ENCODE measurements around the gene FOXF2.

FOXF2 gene

DNA sequence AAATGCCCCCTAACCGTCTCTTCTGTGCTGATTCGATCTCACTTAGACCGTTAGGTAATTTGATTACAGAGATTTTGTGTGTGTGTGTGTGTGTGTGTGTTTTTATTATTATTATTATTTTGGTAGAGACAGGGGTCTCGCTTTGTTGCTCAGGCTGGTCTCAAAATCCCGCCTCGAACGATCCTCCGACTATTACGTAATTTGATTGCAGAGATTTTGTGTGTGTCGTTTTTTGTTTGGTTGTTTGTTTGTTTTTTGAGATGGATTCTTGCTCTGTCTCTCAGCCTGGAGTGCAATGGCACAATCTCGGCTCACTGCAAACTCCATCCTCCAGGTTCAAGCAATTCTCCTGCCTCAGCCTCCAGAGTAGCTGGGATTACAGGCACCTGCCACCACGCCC, 28.3 kb downstream of the FOXF2 start:
- no peaks in the 10 kb centered on the region for H3K36me3 ChIP-seq (ENCODE audit: control insufficient read depth, insufficient read depth, low read length)
- H3K27ac ChIP-seq (ENCODE audit: low read depth, low read length), result no peak overlapping the region

DNA sequence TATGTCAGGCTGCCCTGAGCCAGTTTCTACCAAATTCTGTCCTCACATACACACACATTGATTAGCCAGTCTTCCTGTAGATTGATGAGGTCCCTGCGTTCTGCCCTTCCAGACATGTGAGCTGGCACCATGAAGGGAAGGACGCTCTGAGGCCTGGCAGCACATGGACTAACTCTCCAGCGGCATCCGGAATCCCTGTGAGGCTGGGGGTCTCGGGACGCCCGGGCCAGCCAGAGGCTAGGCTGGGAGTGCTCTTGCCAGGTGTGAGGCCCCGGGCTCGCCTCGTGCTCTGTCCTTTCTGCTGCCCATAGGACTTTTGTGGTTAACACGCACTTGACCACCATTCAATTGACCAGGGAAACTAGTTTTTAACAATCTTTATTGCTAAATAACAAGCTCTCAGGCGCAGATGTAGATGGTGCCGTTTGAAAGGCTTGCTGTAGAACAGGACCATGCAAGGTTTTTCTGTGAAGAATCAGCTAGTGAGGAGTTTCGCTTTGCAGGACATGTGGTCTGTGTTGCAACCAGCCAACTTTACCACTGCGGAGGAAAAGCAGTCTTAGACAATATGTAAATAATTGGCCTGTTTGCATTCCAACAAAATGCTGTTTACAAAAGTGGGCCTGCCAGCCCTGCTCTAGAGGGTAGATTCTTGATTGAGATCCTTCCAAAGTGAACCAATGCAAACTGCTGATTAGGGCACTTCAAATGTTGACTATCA, 29.3 kb downstream of the FOXF2 start:
- H3K9ac ChIP-seq (ENCODE audit: low read depth, low read length), result no peak overlapping the region
- no peaks in the 10 kb centered on the region for H3K4me1 ChIP-seq (ENCODE audit: control insufficient read depth, insufficient read depth, low read length)
- H3K27ac ChIP-seq (ENCODE audit: low read depth, low read length), result no peak overlapping the region
- H3K4me3 ChIP-seq (ENCODE audit: low read depth, low read length), result no peak overlapping the region
- H3K9me3 ChIP-seq (ENCODE audit: control insufficient read depth, insufficient read depth, low read length), result 0 out of 2 replicates have a peak, but pooled peaks cover 9% of the 10 kb centered on the region
- peaks cover 16% of the 10 kb centered on the region; the same call in 1 of the 2 replicates for H3K27me3 ChIP-seq (ENCODE audit: control insufficient read depth, insufficient read depth, low read length)
- H3K36me3 ChIP-seq (ENCODE audit: control insufficient read depth, insufficient read depth, low read length), result no peaks in the 10 kb centered on the region

More for the DNA sequence above, 28.3 kb downstream of the FOXF2 start:
- Histone ChIP-seq H3K27me3 (ENCODE audit: control insufficient read depth, insufficient read depth, low read length) (peaks cover 14% of the 10 kb centered on the region; the same call in 1 of the 2 replicates), H3K9me3 (ENCODE audit: control insufficient read depth, insufficient read depth, low read length) (0 out of 2 replicates have a peak, but pooled peaks cover 9% of the 10 kb centered on the region), H3K9ac (ENCODE audit: low read depth, low read length) (no peak overlapping the region), H3K4me3 (ENCODE audit: low read depth, low read length) (no peak overlapping the region), H3K4me1 (ENCODE audit: control insufficient read depth, insufficient read depth, low read length) (no peaks in the 10 kb centered on the region)

DNA sequence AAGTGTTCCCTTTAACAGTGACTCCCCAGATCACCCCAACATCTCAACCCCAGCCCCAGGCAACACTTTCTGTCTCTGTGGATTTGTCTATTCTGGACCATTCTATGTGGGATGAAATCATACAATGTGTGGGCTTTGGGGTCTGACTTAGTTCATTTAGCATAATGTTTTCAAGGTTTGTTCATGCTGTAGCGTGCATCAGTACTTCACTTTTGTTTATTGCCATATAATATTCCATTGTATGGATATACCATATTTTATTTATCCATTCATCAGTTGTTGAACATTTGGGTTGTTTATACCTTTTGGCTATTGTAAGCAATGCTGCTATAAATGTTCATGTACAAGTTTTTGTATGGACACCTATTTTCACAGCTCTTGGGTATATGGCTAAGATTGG, 31.0 kb downstream of the FOXF2 start:
- Histone ChIP-seq H3K27me3 (ENCODE audit: control insufficient read depth, insufficient read depth, low read length) (peaks cover 14% of the 10 kb centered on the region; the same call in 1 of the 2 replicates), H3K4me1 (ENCODE audit: control insufficient read depth, insufficient read depth, low read length) (no peaks in the 10 kb centered on the region), H3K27ac (ENCODE audit: low read depth, low read length) (no peak overlapping the region), H3K9ac (ENCODE audit: low read depth, low read length) (no peak overlapping the region), H3K4me3 (ENCODE audit: low read depth, low read length) (no peak overlapping the region), H3K36me3 (ENCODE audit: control insufficient read depth, insufficient read depth, low read length) (no peaks in the 10 kb centered on the region), H3K9me3 (ENCODE audit: control insufficient read depth, insufficient read depth, low read length) (0 out of 2 replicates have a peak, but pooled peaks cover 9% of the 10 kb centered on the region)

DNA sequence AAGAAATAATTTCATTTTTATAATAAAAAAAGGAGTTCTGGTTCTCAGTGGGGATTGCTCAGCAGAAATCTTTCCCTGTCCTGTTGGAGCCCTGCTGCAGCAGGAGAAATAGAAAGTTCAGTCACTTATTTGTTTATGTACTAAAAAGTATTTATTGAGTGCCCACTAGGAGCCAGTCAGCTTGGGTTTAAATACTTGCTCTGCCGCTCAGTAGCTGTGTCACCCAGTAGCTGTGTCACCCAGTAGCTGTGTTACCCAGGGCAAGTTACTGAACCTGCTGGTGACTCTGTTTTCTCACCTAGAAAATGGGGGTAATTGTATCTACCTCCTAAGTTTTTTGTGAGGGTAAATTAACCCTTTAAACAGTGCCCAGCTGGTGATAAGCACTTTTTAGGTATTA, 32.9 kb downstream of the FOXF2 start:
- no peaks in the 10 kb centered on the region for H3K36me3 ChIP-seq (ENCODE audit: control insufficient read depth, insufficient read depth, low read length)
- peaks cover 9% of the 10 kb centered on the region; the same call in 1 of the 2 replicates for H3K27me3 ChIP-seq (ENCODE audit: control insufficient read depth, insufficient read depth, low read length)
- H3K9ac ChIP-seq (ENCODE audit: low read depth, low read length), result no peak overlapping the region

DNA sequence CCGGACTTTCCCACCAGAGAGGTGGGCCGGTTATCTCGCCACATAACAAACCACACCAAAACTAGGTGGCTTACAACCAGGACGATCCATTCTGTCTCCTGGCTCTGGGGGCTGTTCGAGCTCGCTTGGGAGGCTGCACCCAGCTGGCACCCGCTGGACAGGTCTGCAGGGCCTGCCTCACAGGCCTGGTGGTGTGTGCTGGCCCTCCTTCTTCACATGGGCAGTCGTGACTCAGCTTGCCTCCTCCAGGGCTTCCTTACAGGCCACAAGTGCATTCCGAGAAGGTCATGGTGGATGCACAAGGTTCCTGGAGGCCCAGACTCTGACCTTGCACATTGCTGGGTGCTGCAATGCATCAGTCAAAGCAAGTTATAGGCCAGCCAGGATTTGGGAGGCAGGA, 34.2 kb downstream of the FOXF2 start:
- Histone ChIP-seq H3K4me1 (ENCODE audit: control insufficient read depth, insufficient read depth, low read length) (no peaks in the 10 kb centered on the region), H3K27me3 (ENCODE audit: control insufficient read depth, insufficient read depth, low read length) (peaks cover 9% of the 10 kb centered on the region; the same call in 1 of the 2 replicates), H3K9ac (ENCODE audit: low read depth, low read length) (no peak overlapping the region), H3K36me3 (ENCODE audit: control insufficient read depth, insufficient read depth, low read length) (no peaks in the 10 kb centered on the region), H3K4me3 (ENCODE audit: low read depth, low read length) (no peak overlapping the region), H3K9me3 (ENCODE audit: control insufficient read depth, insufficient read depth, low read length) (0 out of 2 replicates have a peak, but pooled peaks cover 9% of the 10 kb centered on the region), H3K27ac (ENCODE audit: low read depth, low read length) (no peak overlapping the region)

More for the DNA sequence above, 32.9 kb downstream of the FOXF2 start:
- Histone ChIP-seq H3K4me1 (ENCODE audit: control insufficient read depth, insufficient read depth, low read length) (no peaks in the 10 kb centered on the region), H3K9me3 (ENCODE audit: control insufficient read depth, insufficient read depth, low read length) (0 out of 2 replicates have a peak, but pooled peaks cover 9% of the 10 kb centered on the region), H3K4me3 (ENCODE audit: low read depth, low read length) (no peak overlapping the region), H3K27ac (ENCODE audit: low read depth, low read length) (no peak overlapping the region)

DNA sequence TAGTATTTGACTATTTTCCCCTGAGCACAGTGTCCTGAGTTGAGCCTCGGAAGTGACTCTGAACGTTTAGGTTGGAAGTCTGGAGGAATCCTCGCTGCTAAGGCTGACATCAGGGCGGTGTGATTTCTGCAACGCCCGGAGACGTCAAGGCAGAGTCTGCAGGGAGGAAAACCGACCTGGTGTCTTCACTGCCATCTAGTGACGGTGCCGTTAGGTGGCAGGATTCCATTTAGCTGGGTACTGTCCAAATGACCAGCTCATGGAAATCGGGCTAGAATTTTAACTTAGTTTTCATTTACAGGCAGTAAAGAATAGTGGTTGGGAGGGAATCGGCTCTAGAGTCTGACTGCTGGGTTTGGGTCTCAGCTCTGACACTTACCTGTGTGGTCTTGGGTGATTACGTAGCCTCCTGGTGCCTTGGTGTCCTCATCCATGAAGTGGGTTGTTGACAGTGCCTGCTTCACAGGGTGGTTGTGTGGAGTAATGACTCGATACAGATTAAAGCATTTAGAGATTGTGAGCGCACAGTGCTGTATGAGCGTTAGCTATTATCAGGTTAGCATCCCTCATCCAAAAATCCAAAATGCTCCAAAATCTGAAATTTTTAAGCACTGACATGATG, 35.0 kb downstream of the FOXF2 start:
- Histone ChIP-seq H3K9ac (ENCODE audit: low read depth, low read length) (no peak overlapping the region), H3K4me1 (ENCODE audit: control insufficient read depth, insufficient read depth, low read length) (no peaks in the 10 kb centered on the region), H3K4me3 (ENCODE audit: low read depth, low read length) (no peak overlapping the region), H3K36me3 (ENCODE audit: control insufficient read depth, insufficient read depth, low read length) (no peaks in the 10 kb centered on the region), H3K27me3 (ENCODE audit: control insufficient read depth, insufficient read depth, low read length) (peaks cover 9% of the 10 kb centered on the region; the same call in 1 of the 2 replicates), H3K27ac (ENCODE audit: low read depth, low read length) (no peak overlapping the region), H3K9me3 (ENCODE audit: control insufficient read depth, insufficient read depth, low read length) (0 out of 2 replicates have a peak, but pooled peaks cover 9% of the 10 kb centered on the region)

DNA sequence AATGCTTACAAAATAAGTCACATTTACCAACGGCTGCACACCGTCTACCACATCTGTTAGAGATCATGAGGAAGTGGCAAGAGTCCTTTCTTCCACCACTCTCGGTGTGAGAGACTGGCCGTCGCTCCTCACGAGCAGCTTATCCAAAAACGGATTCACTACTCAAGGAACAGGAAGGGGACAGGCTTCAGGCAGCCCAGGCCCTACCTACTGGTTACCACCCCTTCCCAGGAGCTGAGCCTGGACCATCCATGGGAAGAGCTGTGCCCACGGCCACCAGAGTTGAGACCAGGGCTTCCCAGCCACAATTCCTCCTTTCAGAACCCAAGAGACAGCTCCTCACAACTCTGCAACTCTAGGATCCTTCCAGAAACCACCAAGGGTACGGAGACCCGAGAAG, 37.0 kb downstream of the FOXF2 start:
- H3K27ac ChIP-seq (ENCODE audit: low read depth, low read length), result no peak overlapping the region
- no peak overlapping the region for H3K9ac ChIP-seq (ENCODE audit: low read depth, low read length)
- H3K27me3 ChIP-seq (ENCODE audit: control insufficient read depth, insufficient read depth, low read length), result peaks cover 9% of the 10 kb centered on the region; the same call in 1 of the 2 replicates
- H3K4me1 ChIP-seq (ENCODE audit: control insufficient read depth, insufficient read depth, low read length), result no peaks in the 10 kb centered on the region
- H3K36me3 ChIP-seq (ENCODE audit: control insufficient read depth, insufficient read depth, low read length), result no peaks in the 10 kb centered on the region
- H3K9me3 ChIP-seq (ENCODE audit: control insufficient read depth, insufficient read depth, low read length), result no peaks in the 10 kb centered on the region
- no peak overlapping the region for H3K4me3 ChIP-seq (ENCODE audit: low read depth, low read length)

DNA sequence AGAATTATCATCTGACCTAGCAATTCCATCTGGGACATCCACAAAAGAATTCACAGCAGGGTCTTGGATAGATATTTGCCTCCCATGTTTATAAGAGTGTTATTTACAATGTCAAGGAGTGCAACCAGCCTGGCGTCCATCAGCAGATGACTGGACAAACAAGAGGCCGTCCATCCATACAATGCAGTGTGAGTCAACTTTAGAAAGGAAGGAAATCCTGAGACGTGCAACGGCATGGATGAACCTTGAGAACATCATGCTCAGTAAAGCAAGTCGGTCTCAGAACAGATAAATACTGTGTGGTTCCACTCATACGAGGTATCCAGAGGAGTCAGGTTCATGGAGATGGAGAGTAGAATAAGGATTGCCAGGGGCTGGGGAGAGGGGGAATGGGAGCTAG, 46.4 kb downstream of the FOXF2 start:
- Histone ChIP-seq H3K4me1 (ENCODE audit: control insufficient read depth, insufficient read depth, low read length) (peaks cover 11% of the 10 kb centered on the region), H3K4me3 (ENCODE audit: low read depth, low read length) (no peak overlapping the region), H3K9me3 (ENCODE audit: control insufficient read depth, insufficient read depth, low read length) (no peaks in the 10 kb centered on the region), H3K9ac (ENCODE audit: low read depth, low read length) (no peak overlapping the region), H3K27me3 (ENCODE audit: control insufficient read depth, insufficient read depth, low read length) (no peaks in the 10 kb centered on the region), H3K27ac (ENCODE audit: low read depth, low read length) (no peak overlapping the region), H3K36me3 (ENCODE audit: control insufficient read depth, insufficient read depth, low read length) (no peaks in the 10 kb centered on the region)

DNA sequence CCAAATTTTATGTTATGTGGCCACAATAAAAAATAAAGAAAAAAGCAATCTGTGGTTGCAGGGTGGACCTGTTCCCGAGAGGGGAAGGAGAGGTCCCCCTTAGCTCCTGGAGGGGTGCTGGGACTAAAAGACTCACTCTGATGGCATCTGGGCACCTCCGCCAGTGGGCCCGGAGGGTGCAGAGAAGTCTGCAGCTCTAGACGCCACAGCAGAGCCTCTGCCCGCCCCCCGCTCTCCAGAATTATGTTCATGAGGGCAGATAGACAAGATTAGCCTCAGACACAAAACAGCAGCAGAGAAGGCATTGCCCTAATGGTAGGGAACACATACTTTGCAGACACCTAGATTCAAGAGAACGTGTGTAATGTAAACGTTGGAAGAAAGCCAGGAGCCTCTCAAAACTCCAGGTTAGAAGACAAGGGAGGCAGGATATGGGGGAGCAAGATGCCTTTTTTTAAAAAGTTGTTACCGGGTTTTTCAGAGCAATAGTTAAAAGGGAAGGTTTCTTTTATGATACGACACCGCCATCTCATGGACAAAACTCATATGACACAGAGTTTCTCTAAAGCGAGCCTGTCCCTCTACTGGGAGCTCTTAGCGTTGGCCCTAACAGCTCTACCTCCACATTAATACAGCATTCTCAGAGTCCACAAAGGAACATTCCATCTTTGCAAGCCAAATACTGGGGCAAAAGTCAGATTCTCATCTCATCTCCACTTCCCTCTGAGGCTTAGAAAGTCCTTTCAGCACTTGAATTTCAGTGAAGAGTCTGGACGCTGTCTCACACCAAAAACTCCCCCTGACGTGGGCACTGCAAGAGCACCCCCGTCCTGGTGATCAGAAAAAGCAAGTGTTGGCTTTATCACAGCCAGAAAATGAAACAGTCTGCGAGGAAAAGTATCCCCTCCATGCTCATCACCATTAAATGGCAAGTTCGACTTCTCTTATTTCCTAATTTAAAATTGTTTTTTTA, 47.2 kb downstream of the FOXF2 start:
- Histone ChIP-seq H3K9ac (ENCODE audit: low read depth, low read length) (no peak overlapping the region), H3K9me3 (ENCODE audit: control insufficient read depth, insufficient read depth, low read length) (no peaks in the 10 kb centered on the region), H3K27ac (ENCODE audit: low read depth, low read length) (no peak overlapping the region), H3K4me3 (ENCODE audit: low read depth, low read length) (no peak overlapping the region), H3K4me1 (ENCODE audit: control insufficient read depth, insufficient read depth, low read length) (peaks cover 11% of the 10 kb centered on the region), H3K36me3 (ENCODE audit: control insufficient read depth, insufficient read depth, low read length) (no peaks in the 10 kb centered on the region), H3K27me3 (ENCODE audit: control insufficient read depth, insufficient read depth, low read length) (no peaks in the 10 kb centered on the region)

DNA sequence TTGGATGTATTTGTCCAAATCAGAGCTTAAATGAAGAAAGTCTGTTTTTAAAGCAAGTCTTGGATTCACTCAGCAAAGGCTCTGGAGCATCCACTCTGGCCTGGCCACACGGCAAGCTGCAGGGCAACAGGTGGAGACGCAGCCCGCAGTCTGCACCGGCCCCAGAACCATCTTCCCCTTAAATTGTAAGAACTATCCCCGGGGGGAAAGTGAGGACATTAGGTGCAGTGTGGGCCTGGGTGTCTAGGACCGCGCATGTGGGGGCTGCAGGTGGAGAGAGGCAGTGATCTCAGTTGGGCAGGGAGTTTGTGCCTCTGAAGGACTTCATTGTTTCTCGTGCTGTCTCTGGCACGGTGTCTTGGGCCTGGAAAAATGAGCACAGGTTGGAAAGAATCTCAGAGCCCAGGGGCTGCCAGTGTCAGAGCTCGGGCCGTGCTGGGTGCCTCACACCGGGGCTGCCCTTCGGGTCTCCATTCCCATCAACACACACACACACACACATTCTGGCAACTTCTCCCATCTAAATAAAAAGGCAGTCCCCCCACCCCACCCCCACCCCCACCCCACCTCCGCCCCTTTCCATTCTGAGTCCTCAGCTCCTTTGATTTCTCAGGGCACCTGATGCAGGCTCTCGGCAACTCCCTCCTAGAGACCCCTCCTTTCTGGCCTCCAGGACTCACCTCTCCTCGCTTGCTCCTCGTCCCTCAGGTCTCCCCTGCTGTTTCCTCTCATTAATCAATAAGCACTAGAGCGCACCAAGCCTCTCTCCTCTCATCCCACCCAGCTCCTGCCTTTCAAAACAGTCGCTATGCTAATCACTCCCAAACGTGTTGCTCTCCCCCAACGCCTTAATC, 48.4 kb downstream of the FOXF2 start:
- Histone ChIP-seq H3K36me3 (ENCODE audit: control insufficient read depth, insufficient read depth, low read length) (no peaks in the 10 kb centered on the region), H3K4me1 (ENCODE audit: control insufficient read depth, insufficient read depth, low read length) (peaks cover 11% of the 10 kb centered on the region), H3K4me3 (ENCODE audit: low read depth, low read length) (no peak overlapping the region), H3K9me3 (ENCODE audit: control insufficient read depth, insufficient read depth, low read length) (no peaks in the 10 kb centered on the region), H3K9ac (ENCODE audit: low read depth, low read length) (no peak overlapping the region), H3K27ac (ENCODE audit: low read depth, low read length) (no peak overlapping the region), H3K27me3 (ENCODE audit: control insufficient read depth, insufficient read depth, low read length) (no peaks in the 10 kb centered on the region)
